ENCODE measurements around the gene MAPKAPK3. TPM values are rescaled to one million over a fixed set of nuclear protein-coding genes. Genes with fewer than 3 reads are reported as not detected.

MAPKAPK3 gene
- total RNA-seq, 4 donors from 2014 or later, result 20.8 to 31.3 (median 27.2) TPM

DNA sequence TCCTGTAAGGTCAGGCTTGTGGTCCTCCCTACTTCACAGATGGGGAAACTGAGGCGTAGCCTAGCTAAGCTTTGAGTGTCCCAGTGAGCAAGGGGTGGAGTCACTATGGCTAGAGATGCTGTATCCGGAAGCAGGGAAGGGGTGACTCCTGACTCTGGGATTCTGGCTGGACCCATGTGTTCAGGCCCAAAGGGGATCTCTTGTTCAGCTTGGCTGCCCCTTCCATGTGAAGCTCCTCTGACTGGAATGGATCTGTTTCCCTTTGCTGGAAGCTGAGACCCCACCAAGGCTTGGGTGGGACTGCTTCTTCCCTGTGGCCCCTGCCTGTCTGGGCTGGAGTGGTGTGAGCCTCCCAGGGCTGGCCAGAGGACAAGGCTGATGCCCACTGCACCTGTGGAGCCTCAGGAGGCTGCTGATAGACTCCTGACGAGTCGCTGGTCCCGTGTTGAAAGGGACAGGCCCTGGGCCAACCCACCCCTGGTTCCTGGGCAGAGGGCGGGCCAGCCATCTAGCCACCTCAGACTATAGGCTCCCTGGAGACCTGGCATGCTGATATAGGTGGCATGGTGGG lies 1.0 kb downstream of the MAPKAPK3 start:
- peak overlapping the region; percentile 84 to 96 (median 88) for H3K27ac ChIP-seq (replicated peaks in 1 of 4)
- intact Hi-C loops (cut with DNase I), result loop anchor here (5.0 kb wide), 2 partner anchors 474 to 769 kb away; partner anchors contain the start of gene MANF
- WGBS, result no CpG with 5 or more reads among the region's 6 CpGs
- H3K4me3 ChIP-seq, result peak overlapping the region; percentile 80 to 100 (median 82)
- peak; percentile 72 for TF ChIP-seq POLR2A (IDR thresholded peaks at IDR 0.05; ENCODE audit: low read depth)
- TF ChIP-seq POLR2AphosphoS5 (IDR thresholded peaks at IDR 0.05), result no peak
- no peak for TF ChIP-seq EP300 (IDR thresholded peaks at IDR 0.05)
- TF ChIP-seq CTCF (IDR thresholded peaks at IDR 0.05), result no peak
- peaks cover 0 to 4% (median 0%) of the 10 kb centered on the region in 4 donors for H3K9me3 ChIP-seq
- H3K27me3 ChIP-seq, result no peaks in the 10 kb centered on the region
- peaks cover 0 to 9% (median 7%) of the 10 kb centered on the region in 4 donors for H3K36me3 ChIP-seq
- no peak for DNase-seq (ENCODE audit: extremely low spot score)
- peaks cover 46 to 74% (median 47%) of the 10 kb centered on the region in 4 donors for H3K4me1 ChIP-seq

- Histone ChIP-seq H3K27ac (replicated peaks in 1 of 4) (peak overlapping the region in 1 of 4 donors; percentile 33), H3K27me3 (no peaks in the 10 kb centered on the region), H3K4me3 (no peak overlapping the region), H3K4me1 (peaks cover 50 to 77% (median 61%) of the 10 kb centered on the region in 4 donors), H3K36me3 (peaks cover 0 to 13% (median 10%) of the 10 kb centered on the region in 4 donors), H3K9me3 (peaks cover 0 to 4% (median 0%) of the 10 kb centered on the region in 4 donors)
- intact Hi-C loops (cut with DNase I), result no loop called here
- TF ChIP-seq EP300 (IDR thresholded peaks at IDR 0.05), result no peak
- TF ChIP-seq POLR2A (IDR thresholded peaks at IDR 0.05; ENCODE audit: low read depth), result no peak
- TF ChIP-seq POLR2AphosphoS5 (IDR thresholded peaks at IDR 0.05), result no peak
- no peak for TF ChIP-seq CTCF (IDR thresholded peaks at IDR 0.05)
- WGBS, result 100% methylated on average over 1 of the region's 1 CpG
- DNase-seq (ENCODE audit: extremely low spot score), result no peak
These were observed 3.5 kb downstream of the MAPKAPK3 start for GRCh38 chr3:50620420-50620819.

- TF ChIP-seq POLR2AphosphoS5 (IDR thresholded peaks at IDR 0.05) (no peak), POLR2A (IDR thresholded peaks at IDR 0.05; ENCODE audit: low read depth) (no peak)
- no peaks in the 10 kb centered on the region for H3K27me3 ChIP-seq
- H3K36me3 ChIP-seq, result peaks cover 0 to 13% (median 10%) of the 10 kb centered on the region in 4 donors
- no peak for DNase-seq (ENCODE audit: extremely low spot score)
- peaks cover 51 to 73% (median 63%) of the 10 kb centered on the region in 4 donors for H3K4me1 ChIP-seq
- no peak overlapping the region for H3K27ac ChIP-seq (replicated peaks in 1 of 4)
- intact Hi-C loops (cut with DNase I), result no loop called here
- peaks cover 0 to 4% (median 0%) of the 10 kb centered on the region in 4 donors for H3K9me3 ChIP-seq
- 63% methylated on average over 3 of the region's 4 CpGs for WGBS
- no peak overlapping the region for H3K4me3 ChIP-seq
These were observed 3.9 kb downstream of the MAPKAPK3 start for GRCh38 chr3:50620820-50621219.

GRCh38 chr3:50622881-50623280 lies 5.9 kb downstream of the MAPKAPK3 start:
- TF ChIP-seq POLR2A (IDR thresholded peaks at IDR 0.05; ENCODE audit: low read depth) (no peak), CTCF (IDR thresholded peaks at IDR 0.05) (no peak), POLR2AphosphoS5 (IDR thresholded peaks at IDR 0.05) (no peak), EP300 (IDR thresholded peaks at IDR 0.05) (no peak)
- intact Hi-C loops (cut with DNase I), result no loop called here
- Histone ChIP-seq H3K4me1 (peaks cover 44 to 81% (median 62%) of the 10 kb centered on the region in 4 donors), H3K27me3 (no peaks in the 10 kb centered on the region), H3K27ac (replicated peaks in 1 of 4) (no peak overlapping the region), H3K36me3 (peaks cover 0 to 13% (median 10%) of the 10 kb centered on the region in 4 donors), H3K4me3 (no peak overlapping the region), H3K9me3 (no peaks in the 10 kb centered on the region)
- 86% methylated on average over 3 of the region's 3 CpGs for WGBS
- DNase-seq (ENCODE audit: extremely low spot score), result no peak

DNA sequence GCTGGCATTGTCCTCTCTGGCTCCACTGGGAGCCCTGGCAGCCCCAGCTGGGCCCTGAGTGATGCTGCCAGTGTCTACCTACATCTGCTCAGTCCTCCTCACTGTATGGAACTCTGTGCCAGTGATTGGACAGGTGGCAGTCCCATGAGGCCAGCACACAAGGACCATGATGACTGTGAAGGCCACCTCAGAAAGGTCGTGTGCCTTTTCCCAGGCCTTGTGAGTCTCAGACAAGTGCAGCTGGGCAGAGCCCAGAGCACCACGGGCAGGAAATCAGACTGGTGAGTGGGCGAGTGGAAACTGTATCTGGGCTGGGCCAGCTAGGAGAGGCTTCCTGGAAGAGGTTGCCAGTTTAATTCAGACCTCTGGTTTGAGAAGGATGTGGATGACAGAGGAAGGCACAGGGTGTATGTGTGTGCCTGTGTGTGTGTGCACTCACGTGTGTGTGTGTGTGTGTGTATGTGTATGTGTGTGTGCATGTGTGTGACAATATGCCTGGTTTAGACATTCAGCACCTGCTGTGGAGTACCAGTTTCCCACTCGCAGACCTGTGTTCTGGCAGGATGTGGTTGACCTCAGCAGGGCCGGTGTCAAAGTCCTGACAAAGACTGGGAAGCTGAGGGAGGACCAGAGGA lies 7.0 kb downstream of the MAPKAPK3 start:
- DNase-seq (ENCODE audit: extremely low spot score), result no peak
- no peaks in the 10 kb centered on the region for H3K27me3 ChIP-seq
- H3K36me3 ChIP-seq, result peaks cover 0 to 13% (median 10%) of the 10 kb centered on the region in 4 donors
- TF ChIP-seq CTCF (IDR thresholded peaks at IDR 0.05) (no peak), POLR2AphosphoS5 (IDR thresholded peaks at IDR 0.05) (no peak), POLR2A (IDR thresholded peaks at IDR 0.05; ENCODE audit: low read depth) (no peak), EP300 (IDR thresholded peaks at IDR 0.05) (no peak)
- WGBS, result 63% methylated on average over 4 of the region's 6 CpGs
- H3K4me3 ChIP-seq, result no peak overlapping the region
- no peak overlapping the region for H3K27ac ChIP-seq (replicated peaks in 1 of 4)
- intact Hi-C loops (cut with DNase I), result no loop called here
- no peaks in the 10 kb centered on the region for H3K9me3 ChIP-seq
- peaks cover 33 to 83% (median 53%) of the 10 kb centered on the region in 4 donors for H3K4me1 ChIP-seq

Data from esophagus muscularis mucosa (tissue), 4 donors.